ENCODE data around the gene STAT2.
A peak's percentile ranks its signal among the peaks of the same experiment; 100 is the strongest.

The STAT2 gene

GRCh38 chr12:56341616-56342015 is 18.3 kb downstream of the STAT2 start:
- Histone ChIP-seq H2AFZ (ENCODE audit: low read depth) (no peak overlapping the region), H3K4me3 (IDR thresholded peaks at IDR 0.05; ENCODE audit: insufficient read depth, low read depth, low read length) (no peak overlapping the region), H4K20me1 (ENCODE audit: insufficient read depth) (no peaks in the 10 kb centered on the region), H3K79me2 (ENCODE audit: insufficient read depth, low read depth) (no peaks in the 10 kb centered on the region), H3K4me1 (ENCODE audit: low read depth, poor library complexity, severe bottlenecking) (peaks cover 48% of the 10 kb centered on the region), H3K4me2 (no peak overlapping the region), H3K9ac (no peak overlapping the region), H3K36me3 (ENCODE audit: insufficient read depth) (no peaks in the 10 kb centered on the region), H3K27ac (no peak overlapping the region; the same call in 1 of the 2 replicates), H3K27me3 (ENCODE audit: insufficient read depth, low read depth) (no peaks in the 10 kb centered on the region)
- no peak for TF ChIP-seq CTCF (conservative IDR thresholded peaks at IDR 0.05; ENCODE audit: low read depth, low read length)

- H3K4me1 ChIP-seq (ENCODE audit: low read depth, poor library complexity, severe bottlenecking): peaks cover 61% of the 10 kb centered on the region
- H3K9ac ChIP-seq: peak overlapping the region; percentile 46
- TF ChIP-seq CTCF (conservative IDR thresholded peaks at IDR 0.05; ENCODE audit: low read depth, low read length): no peak
- peak overlapping the region; percentile 74 for H2AFZ ChIP-seq (ENCODE audit: low read depth)
- H3K79me2 ChIP-seq (ENCODE audit: insufficient read depth, low read depth): no peaks in the 10 kb centered on the region
- no peaks in the 10 kb centered on the region for H4K20me1 ChIP-seq (ENCODE audit: insufficient read depth)
- peak overlapping the region; percentile 88 for H3K4me2 ChIP-seq
- no peaks in the 10 kb centered on the region for H3K27me3 ChIP-seq (ENCODE audit: insufficient read depth, low read depth)
- no peaks in the 10 kb centered on the region for H3K36me3 ChIP-seq (ENCODE audit: insufficient read depth)
- H3K4me3 ChIP-seq (IDR thresholded peaks at IDR 0.05; ENCODE audit: insufficient read depth, low read depth, low read length): no peak overlapping the region
- H3K27ac ChIP-seq: peak overlapping the region; percentile 76
Measured at GRCh38 chr12:56339158-56339422, 20.8 kb downstream of the STAT2 start.

GRCh38 chr12:56338308-56339157 is 21.4 kb downstream of the STAT2 start, which contains the start of gene IL23A:
IL23A (plus strand) TSS chr12:56338884; CDS start chr12:56339045, 161 bp downstream.
- Histone ChIP-seq H4K20me1 (ENCODE audit: insufficient read depth) (no peaks in the 10 kb centered on the region), H3K27me3 (ENCODE audit: insufficient read depth, low read depth) (no peaks in the 10 kb centered on the region), H2AFZ (ENCODE audit: low read depth) (peak within 1 kb of the TSS; percentile 74), H3K9ac (peak within 1 kb of the TSS; percentile 46), H3K79me2 (ENCODE audit: insufficient read depth, low read depth) (no peaks in the 10 kb centered on the region), H3K4me2 (peak within 1 kb of the TSS; percentile 88), H3K36me3 (ENCODE audit: insufficient read depth) (no peaks in the 10 kb centered on the region), H3K4me1 (ENCODE audit: low read depth, poor library complexity, severe bottlenecking) (peaks cover 61% of the 10 kb centered on the region), H3K27ac (peak within 1 kb of the TSS; percentile 76), H3K4me3 (IDR thresholded peaks at IDR 0.05; ENCODE audit: insufficient read depth, low read depth, low read length) (no peak within 1 kb of the TSS)
- no peak for TF ChIP-seq CTCF (conservative IDR thresholded peaks at IDR 0.05; ENCODE audit: low read depth, low read length)

GRCh38 chr12:56337753-56338251 is 22.1 kb downstream of the STAT2 start:
- Histone ChIP-seq H3K4me2 (peak overlapping the region; percentile 88), H3K79me2 (ENCODE audit: insufficient read depth, low read depth) (0 out of 2 replicates have a peak, but pooled peaks cover 3% of the 10 kb centered on the region), H3K27me3 (ENCODE audit: insufficient read depth, low read depth) (no peaks in the 10 kb centered on the region), H3K4me1 (ENCODE audit: low read depth, poor library complexity, severe bottlenecking) (peaks cover 67% of the 10 kb centered on the region), H3K4me3 (IDR thresholded peaks at IDR 0.05; ENCODE audit: insufficient read depth, low read depth, low read length) (no peak overlapping the region), H3K36me3 (ENCODE audit: insufficient read depth) (no peaks in the 10 kb centered on the region), H3K27ac (peak overlapping the region; percentile 76), H3K9ac (peak overlapping the region; percentile 9; the same call in 1 of the 2 replicates), H2AFZ (ENCODE audit: low read depth) (peak overlapping the region; percentile 40), H4K20me1 (ENCODE audit: insufficient read depth) (no peaks in the 10 kb centered on the region)
- 0 out of 2 replicates have a peak, but pooled peaks have one; percentile 16 for TF ChIP-seq CTCF (conservative IDR thresholded peaks at IDR 0.05; ENCODE audit: low read depth, low read length)
